ENCODE results near the gene MEF2D.

DNA sequence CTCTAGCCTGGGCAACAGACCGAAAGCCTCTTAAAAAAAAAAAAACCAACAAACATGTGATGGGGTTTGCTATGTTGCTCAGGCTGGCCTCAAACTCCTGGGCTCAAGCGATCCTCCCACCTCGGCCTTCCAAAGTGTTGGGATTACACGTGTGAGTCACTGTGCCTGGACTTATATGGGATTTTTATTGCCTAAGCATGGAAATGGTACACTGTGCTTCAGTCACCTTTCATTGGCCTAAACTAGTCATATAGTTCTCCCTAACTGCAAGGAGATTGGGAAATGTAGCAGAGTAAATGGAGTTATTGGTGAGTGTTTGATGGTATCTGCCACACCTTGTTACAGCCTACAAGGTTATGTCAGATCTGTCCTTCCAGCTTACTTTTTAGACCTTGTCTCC is 17.2 kb upstream of the MEF2D start:
- TF ChIP-seq, protein P1, sequence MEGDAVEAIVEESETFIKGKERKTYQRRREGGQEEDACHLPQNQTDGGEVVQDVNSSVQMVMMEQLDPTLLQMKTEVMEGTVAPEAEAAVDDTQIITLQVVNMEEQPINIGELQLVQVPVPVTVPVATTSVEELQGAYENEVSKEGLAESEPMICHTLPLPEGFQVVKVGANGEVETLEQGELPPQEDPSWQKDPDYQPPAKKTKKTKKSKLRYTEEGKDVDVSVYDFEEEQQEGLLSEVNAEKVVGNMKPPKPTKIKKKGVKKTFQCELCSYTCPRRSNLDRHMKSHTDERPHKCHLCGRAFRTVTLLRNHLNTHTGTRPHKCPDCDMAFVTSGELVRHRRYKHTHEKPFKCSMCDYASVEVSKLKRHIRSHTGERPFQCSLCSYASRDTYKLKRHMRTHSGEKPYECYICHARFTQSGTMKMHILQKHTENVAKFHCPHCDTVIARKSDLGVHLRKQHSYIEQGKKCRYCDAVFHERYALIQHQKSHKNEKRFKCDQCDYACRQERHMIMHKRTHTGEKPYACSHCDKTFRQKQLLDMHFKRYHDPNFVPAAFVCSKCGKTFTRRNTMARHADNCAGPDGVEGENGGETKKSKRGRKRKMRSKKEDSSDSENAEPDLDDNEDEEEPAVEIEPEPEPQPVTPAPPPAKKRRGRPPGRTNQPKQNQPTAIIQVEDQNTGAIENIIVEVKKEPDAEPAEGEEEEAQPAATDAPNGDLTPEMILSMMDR (conservative IDR thresholded peaks at IDR 0.05; ENCODE audit: low read depth, low read length): no peak
- TF ChIP-seq EZH2 (IDR thresholded peaks at IDR 0.05; ENCODE audit: borderline replicate concordance, low read depth, low read length, poor library complexity, severe bottlenecking): no peak

Data from A673 (cell line).